Measurements from ENCODE around the gene FAM193A. TPM values are rescaled to one million over a fixed set of nuclear protein-coding genes. Genes with fewer than 3 reads are reported as not detected.

Gene FAM193A
- total RNA-seq, 4 donors from 2014 or later, result 17.1 to 51.2 (median 28.1) TPM

DNA sequence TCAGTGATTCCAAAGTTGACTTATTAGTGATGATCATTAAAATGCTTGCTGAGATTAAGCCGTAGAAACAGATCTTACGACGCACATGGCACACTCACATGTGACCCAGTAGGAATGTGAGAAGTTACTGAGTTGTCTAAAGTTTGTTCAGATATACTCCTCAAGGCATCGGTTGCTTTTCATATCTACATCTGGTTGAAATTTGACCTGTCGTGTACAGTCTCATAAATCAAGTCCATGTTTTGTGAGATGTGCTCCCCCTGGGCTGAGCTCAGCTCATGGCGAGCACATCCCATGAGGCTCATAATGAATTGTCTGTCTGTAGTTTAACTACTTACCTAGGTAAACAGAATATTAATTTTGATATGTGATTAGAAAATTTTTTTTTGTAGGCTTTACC lies 152.7 kb downstream of the FAM193A start:
- intact Hi-C loops (cut with DNase I; ENCODE audit: low total_unique reads), result no loop called here
- TF ChIP-seq, protein P1, sequence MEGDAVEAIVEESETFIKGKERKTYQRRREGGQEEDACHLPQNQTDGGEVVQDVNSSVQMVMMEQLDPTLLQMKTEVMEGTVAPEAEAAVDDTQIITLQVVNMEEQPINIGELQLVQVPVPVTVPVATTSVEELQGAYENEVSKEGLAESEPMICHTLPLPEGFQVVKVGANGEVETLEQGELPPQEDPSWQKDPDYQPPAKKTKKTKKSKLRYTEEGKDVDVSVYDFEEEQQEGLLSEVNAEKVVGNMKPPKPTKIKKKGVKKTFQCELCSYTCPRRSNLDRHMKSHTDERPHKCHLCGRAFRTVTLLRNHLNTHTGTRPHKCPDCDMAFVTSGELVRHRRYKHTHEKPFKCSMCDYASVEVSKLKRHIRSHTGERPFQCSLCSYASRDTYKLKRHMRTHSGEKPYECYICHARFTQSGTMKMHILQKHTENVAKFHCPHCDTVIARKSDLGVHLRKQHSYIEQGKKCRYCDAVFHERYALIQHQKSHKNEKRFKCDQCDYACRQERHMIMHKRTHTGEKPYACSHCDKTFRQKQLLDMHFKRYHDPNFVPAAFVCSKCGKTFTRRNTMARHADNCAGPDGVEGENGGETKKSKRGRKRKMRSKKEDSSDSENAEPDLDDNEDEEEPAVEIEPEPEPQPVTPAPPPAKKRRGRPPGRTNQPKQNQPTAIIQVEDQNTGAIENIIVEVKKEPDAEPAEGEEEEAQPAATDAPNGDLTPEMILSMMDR (IDR thresholded peaks at IDR 0.05), result no peak
- no peak for TF ChIP-seq POLR2A (IDR thresholded peaks at IDR 0.05)
- Histone ChIP-seq H3K4me3 (no peak overlapping the region), H3K9me3 (no peaks in the 10 kb centered on the region), H3K27me3 (no peaks in the 10 kb centered on the region), H3K36me3 (no peaks in the 10 kb centered on the region), H3K4me1 (no peaks in the 10 kb centered on the region), H3K27ac (no peak overlapping the region)
- DNase-seq, result no peak

DNA sequence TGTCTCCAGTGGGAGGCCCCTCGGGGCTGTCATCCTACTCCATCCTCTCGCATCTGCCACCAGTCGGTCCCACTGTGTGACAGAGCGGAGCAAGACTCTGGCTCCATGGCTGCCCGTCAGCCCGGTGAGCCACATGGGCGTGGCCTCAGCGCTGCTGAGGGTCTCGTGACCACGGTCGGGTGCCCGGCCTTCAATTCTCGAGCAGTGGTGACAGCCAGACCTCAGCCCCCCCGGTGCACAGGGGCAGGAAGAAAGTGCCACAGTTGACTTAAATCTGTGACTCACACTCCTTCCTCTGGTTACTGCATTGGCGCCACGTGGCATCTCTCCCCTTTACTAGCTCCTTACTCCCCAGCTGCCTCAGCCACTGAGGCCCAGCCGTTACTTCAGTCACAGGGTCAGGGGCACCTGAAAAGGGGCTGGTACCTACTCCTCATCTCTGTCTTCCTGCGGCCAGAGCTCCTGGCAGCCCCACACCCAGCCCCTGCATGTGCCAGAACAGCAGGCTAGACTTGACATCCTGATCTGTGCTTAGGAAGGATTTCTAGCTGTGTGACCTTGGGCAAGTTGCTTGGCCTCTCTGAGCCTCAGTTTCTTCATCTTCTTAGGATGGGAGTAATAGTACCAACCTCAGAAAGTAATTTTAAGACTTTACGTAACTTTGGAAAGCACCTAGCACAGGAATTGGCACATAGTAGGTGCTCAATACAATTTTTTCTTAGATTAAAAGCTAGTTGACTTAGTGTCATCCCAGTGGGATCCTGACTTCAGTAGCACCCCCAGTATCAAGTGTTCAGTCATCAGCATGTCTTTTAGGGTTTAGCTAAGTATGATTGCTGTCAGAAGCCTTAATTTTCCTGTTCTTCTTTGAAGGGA lies 153.6 kb downstream of the FAM193A start:
- H3K36me3 ChIP-seq, result no peaks in the 10 kb centered on the region

DNA sequence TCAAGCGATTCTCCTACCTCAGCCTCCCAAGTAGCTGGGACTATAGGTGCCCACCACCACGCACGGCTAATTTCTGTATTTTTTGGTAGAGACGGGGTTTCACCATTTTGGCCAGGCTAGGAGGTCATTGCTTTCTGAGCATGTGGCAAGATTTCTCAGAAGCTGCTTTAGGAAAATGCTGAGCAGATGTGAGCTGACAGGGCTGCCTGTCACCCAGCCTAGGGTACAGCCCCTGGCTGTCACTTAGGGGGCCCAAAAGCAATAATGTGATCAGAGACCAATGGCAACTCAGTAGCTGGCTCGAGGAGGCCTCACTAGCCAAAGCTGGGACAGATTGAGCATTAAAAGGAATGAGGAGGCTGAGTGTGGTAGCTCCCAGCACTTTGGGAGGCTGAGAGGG lies 154.9 kb downstream of the FAM193A start:
- no peak for DNase-seq
- H3K36me3 ChIP-seq, result no peaks in the 10 kb centered on the region

More for the DNA sequence above, 153.6 kb downstream of the FAM193A start:
- Histone ChIP-seq H3K9me3 (no peaks in the 10 kb centered on the region), H3K27me3 (no peaks in the 10 kb centered on the region), H3K4me3 (no peak overlapping the region), H3K4me1 (no peaks in the 10 kb centered on the region), H3K27ac (no peak overlapping the region)
- intact Hi-C loops (cut with DNase I; ENCODE audit: low total_unique reads), result no loop called here
- TF ChIP-seq POLR2A (IDR thresholded peaks at IDR 0.05), result no peak
- TF ChIP-seq, protein P1 (IDR thresholded peaks at IDR 0.05), result no peak
- no peak for DNase-seq

GRCh38 chr4:2691952-2692435 lies 155.5 kb downstream of the FAM193A start:
- Histone ChIP-seq H3K36me3 (no peaks in the 10 kb centered on the region), H3K27ac (no peak overlapping the region), H3K4me3 (no peak overlapping the region), H3K27me3 (no peaks in the 10 kb centered on the region), H3K4me1 (no peaks in the 10 kb centered on the region), H3K9me3 (no peaks in the 10 kb centered on the region)
- TF ChIP-seq, protein P1 (IDR thresholded peaks at IDR 0.05), result no peak
- no peak for TF ChIP-seq POLR2A (IDR thresholded peaks at IDR 0.05)
- DNase-seq, result no peak
- intact Hi-C loops (cut with DNase I; ENCODE audit: low total_unique reads), result no loop called here

More for the DNA sequence above, 154.9 kb downstream of the FAM193A start:
- no peak overlapping the region for H3K27ac ChIP-seq
- TF ChIP-seq, protein P1 (IDR thresholded peaks at IDR 0.05), result no peak
- TF ChIP-seq POLR2A (IDR thresholded peaks at IDR 0.05), result no peak
- no peak overlapping the region for H3K4me3 ChIP-seq
- H3K27me3 ChIP-seq, result no peaks in the 10 kb centered on the region
- no peaks in the 10 kb centered on the region for H3K9me3 ChIP-seq
- intact Hi-C loops (cut with DNase I; ENCODE audit: low total_unique reads), result no loop called here
- H3K4me1 ChIP-seq, result no peaks in the 10 kb centered on the region

DNA sequence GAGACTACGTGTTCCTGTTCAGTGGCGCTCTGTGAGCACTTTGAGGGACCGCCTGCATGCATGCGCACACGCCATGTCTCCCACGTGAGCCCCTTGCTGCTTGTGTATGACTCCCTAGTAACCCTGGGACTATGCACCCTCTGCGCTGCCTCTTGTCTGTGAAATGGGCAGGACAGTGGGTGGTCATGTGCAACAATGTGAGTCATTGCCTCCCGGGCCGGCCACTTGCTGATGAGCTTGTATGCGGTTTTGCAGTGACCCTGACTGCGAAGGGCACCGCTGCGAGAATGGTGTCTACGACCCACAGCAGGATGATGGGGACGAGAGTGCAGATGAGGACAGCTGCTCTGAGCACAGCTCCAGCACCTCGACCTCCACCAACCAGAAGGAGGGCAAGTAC lies 158.2 kb downstream of the FAM193A start:
- intact Hi-C loops (cut with DNase I; ENCODE audit: low total_unique reads), result no loop called here
- no peak overlapping the region for H3K4me3 ChIP-seq
- H3K36me3 ChIP-seq, result no peaks in the 10 kb centered on the region
- no peak for DNase-seq
- no peak overlapping the region for H3K27ac ChIP-seq
- no peaks in the 10 kb centered on the region for H3K27me3 ChIP-seq
- no peaks in the 10 kb centered on the region for H3K9me3 ChIP-seq
- no peak for TF ChIP-seq POLR2A (IDR thresholded peaks at IDR 0.05)
- TF ChIP-seq, protein P1 (IDR thresholded peaks at IDR 0.05), result no peak
- H3K4me1 ChIP-seq, result no peaks in the 10 kb centered on the region
